Osteocyte (in vitro differentiated cells): ENCODE data around the gene TPSG1. TPM values are rescaled to one million over a fixed set of nuclear protein-coding genes. Genes with fewer than 3 reads are reported as not detected.

Experiments
- DNase-seq: peaks from one replicate; pipeline ENCODE4 v3.0.0; 2021; ENCODE audit warnings: mixed read lengths; ENCODE audit not compliant: unreplicated experiment; ENCODE audit errors: extremely low spot score
- H3K27ac Mint-ChIP-seq: one replicate; pipeline ENCODE4 v1.8.0; 2021; ENCODE audit warnings: mild to moderate bottlenecking, mixed read lengths; ENCODE audit not compliant: unreplicated experiment
- H3K27me3 Mint-ChIP-seq: one replicate; pipeline ENCODE4 v1.8.0; 2021; ENCODE audit warnings: mixed read lengths; ENCODE audit not compliant: unreplicated experiment
- H3K36me3 Mint-ChIP-seq: one replicate; pipeline ENCODE4 v1.8.0; 2021; ENCODE audit warnings: mixed read lengths; ENCODE audit not compliant: unreplicated experiment
- H3K4me1 Mint-ChIP-seq: one replicate; pipeline ENCODE4 v1.8.0; 2021; ENCODE audit warnings: mixed read lengths; ENCODE audit not compliant: unreplicated experiment
- H3K4me3 Mint-ChIP-seq: one replicate; pipeline ENCODE4 v1.8.0; 2021; ENCODE audit warnings: mild to moderate bottlenecking, moderate library complexity, mixed read lengths; ENCODE audit not compliant: unreplicated experiment
- H3K9me3 Mint-ChIP-seq: one replicate; pipeline ENCODE4 v1.8.0; 2021; ENCODE audit warnings: mixed read lengths; ENCODE audit not compliant: unreplicated experiment
- total RNA-seq: library from RNA; stranded (reverse); gene quantifications from 2 replicates; pipeline ENCODE4 v1.2.1, GENCODE V29; 2021
- TF ChIP-seq, protein P1 (sequence below): fragments of 200-600 bp; sonication (generic); IDR thresholded peaks from 2 replicates; pipeline ENCODE4 v1.5.0; 2021; ENCODE audit warnings: antibody characterized with exemption, mild to moderate bottlenecking, moderate library complexity

The TPSG1 gene
- total RNA-seq, 1 donor from 2014 or later: not detected

- Mint-ChIP-seq H3K9me3 (no peaks in the 10 kb centered on the region), H3K27ac (no peak overlapping the region), H3K4me3 (no peak overlapping the region), H3K27me3 (no peaks in the 10 kb centered on the region), H3K4me1 (no peaks in the 10 kb centered on the region), H3K36me3 (peaks cover 1% of the 10 kb centered on the region)
- DNase-seq: no peak
- TF ChIP-seq, protein P1, sequence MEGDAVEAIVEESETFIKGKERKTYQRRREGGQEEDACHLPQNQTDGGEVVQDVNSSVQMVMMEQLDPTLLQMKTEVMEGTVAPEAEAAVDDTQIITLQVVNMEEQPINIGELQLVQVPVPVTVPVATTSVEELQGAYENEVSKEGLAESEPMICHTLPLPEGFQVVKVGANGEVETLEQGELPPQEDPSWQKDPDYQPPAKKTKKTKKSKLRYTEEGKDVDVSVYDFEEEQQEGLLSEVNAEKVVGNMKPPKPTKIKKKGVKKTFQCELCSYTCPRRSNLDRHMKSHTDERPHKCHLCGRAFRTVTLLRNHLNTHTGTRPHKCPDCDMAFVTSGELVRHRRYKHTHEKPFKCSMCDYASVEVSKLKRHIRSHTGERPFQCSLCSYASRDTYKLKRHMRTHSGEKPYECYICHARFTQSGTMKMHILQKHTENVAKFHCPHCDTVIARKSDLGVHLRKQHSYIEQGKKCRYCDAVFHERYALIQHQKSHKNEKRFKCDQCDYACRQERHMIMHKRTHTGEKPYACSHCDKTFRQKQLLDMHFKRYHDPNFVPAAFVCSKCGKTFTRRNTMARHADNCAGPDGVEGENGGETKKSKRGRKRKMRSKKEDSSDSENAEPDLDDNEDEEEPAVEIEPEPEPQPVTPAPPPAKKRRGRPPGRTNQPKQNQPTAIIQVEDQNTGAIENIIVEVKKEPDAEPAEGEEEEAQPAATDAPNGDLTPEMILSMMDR: no peak
These were observed 11.2 kb downstream of the TPSG1 start for GRCh38 chr16:1213796-1214372.

DNA sequence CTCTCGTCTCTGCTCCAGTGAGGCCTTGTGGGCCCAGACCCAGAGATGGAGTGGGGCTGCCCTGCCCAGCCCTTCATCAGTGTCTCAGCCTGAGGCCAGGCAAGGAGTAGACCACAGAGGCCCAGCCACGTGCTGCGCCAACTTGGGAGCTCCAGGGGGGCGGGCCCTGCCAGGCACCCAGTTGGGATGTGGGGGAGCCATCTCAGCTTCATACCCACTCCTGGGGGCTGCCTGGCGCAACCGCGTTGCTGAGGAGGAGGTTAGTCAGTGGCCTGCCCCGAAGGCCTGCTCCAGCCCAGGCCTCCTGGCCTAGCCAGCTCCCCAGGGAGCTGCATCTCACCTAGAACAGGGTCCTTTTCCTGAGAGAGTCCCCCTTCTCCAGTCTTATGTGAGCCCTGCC is 11.8 kb downstream of the TPSG1 start:
- Mint-ChIP-seq H3K27ac (no peak overlapping the region), H3K4me1 (no peaks in the 10 kb centered on the region), H3K4me3 (no peak overlapping the region), H3K27me3 (no peaks in the 10 kb centered on the region), H3K36me3 (peaks cover 1% of the 10 kb centered on the region), H3K9me3 (no peaks in the 10 kb centered on the region)
- DNase-seq: no peak
- TF ChIP-seq, protein P1: no peak

GRCh38 chr16:1212616-1213194 is 12.4 kb downstream of the TPSG1 start:
- DNase-seq: no peak
- TF ChIP-seq, protein P1: no peak
- Mint-ChIP-seq H3K9me3 (no peaks in the 10 kb centered on the region), H3K27me3 (no peaks in the 10 kb centered on the region), H3K4me1 (no peaks in the 10 kb centered on the region), H3K4me3 (no peak overlapping the region), H3K27ac (no peak overlapping the region), H3K36me3 (no peaks in the 10 kb centered on the region)

- H3K27ac Mint-ChIP-seq: no peak overlapping the region
- TF ChIP-seq, protein P1: no peak
- H3K27me3 Mint-ChIP-seq: no peaks in the 10 kb centered on the region
- H3K4me1 Mint-ChIP-seq: no peaks in the 10 kb centered on the region
- H3K9me3 Mint-ChIP-seq: no peaks in the 10 kb centered on the region
- H3K4me3 Mint-ChIP-seq: no peak overlapping the region
- no peak for DNase-seq
- no peaks in the 10 kb centered on the region for H3K36me3 Mint-ChIP-seq
These were observed 13.4 kb downstream of the TPSG1 start for GRCh38 chr16:1211451-1212268.

GRCh38 chr16:1210461-1210860 is 14.6 kb downstream of the TPSG1 start:
- H3K36me3 Mint-ChIP-seq: peaks cover under 1% of the 10 kb centered on the region
- TF ChIP-seq, protein P1: no peak
- H3K4me3 Mint-ChIP-seq: no peak overlapping the region
- no peak for DNase-seq
- no peaks in the 10 kb centered on the region for H3K4me1 Mint-ChIP-seq
- H3K9me3 Mint-ChIP-seq: no peaks in the 10 kb centered on the region
- H3K27me3 Mint-ChIP-seq: no peaks in the 10 kb centered on the region
- no peak overlapping the region for H3K27ac Mint-ChIP-seq
